GM20431 (cell line): ENCODE results near the gene TXNIP.

Source experiments
- in situ Hi-C: fragments of 300-500 bp; cut with MseI, MboI; formaldehyde crosslinking; loops from one replicate; pipeline ENCODE4 v1.15.0; 2020; ENCODE audit warnings: low sequenced_read_pairs; ENCODE audit not compliant: unreplicated experiment

The TXNIP gene

GRCh38 chr1:145967288-145967687 lies 29.1 kb downstream of the TXNIP start:
- in situ Hi-C loops = no loop called here

GRCh38 chr1:145965119-145965744 lies 31.1 kb downstream of the TXNIP start:
- in situ Hi-C loops = no loop called here

DNA sequence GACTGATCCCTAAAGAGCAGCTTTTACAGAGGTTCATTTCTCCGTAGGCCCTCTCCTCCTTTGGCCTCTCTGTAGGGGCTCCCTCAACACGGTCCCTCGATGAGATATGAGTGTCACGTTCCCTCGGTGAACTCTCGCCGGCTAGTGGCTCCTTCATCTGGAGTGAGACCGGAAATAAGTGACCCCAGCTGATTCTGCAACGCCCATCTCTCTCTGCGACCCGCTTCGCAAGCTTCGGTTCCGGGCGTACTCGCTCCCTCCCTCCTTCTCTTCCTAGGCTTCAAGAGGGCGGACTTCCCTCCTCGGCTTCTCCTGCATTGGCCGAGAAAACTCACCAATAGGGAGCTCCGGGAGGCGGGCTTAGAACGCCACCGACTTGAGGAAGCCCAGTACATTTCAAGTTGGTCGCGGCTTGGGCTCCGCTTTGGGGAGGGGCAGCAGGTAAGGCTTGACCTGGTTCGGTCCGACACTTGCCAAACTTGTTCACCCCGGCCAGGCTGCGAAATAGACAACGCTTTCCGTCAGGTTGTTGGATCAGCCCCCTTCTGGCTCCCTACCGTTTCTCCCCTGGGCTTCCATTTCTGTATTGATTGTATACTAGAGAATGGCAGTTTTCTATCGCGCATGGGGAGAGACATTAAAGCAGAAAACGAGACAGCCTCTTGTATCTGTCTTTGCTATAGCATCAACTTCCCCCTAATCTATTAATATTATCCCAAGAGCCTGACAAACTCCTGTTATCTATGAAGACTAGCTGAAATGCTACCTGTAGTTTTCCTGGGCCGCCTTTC lies 31.9 kb downstream of the TXNIP start, which contains the start of the genes ANKRD34A and POLR3GL:
TSS of gene ANKRD34A (minus strand) at position 248 of the 791 bp plus-strand sequence. CDS start 2,816 bp downstream, outside the sequence.
TSS of gene POLR3GL (plus strand) at position 363 of the 791 bp plus-strand sequence. CDS start 10,176 bp downstream, outside the sequence.
- in situ Hi-C loops = no loop called here

GRCh38 chr1:145963265-145964019 lies 32.9 kb downstream of the TXNIP start:
- in situ Hi-C loops = no loop called here

DNA sequence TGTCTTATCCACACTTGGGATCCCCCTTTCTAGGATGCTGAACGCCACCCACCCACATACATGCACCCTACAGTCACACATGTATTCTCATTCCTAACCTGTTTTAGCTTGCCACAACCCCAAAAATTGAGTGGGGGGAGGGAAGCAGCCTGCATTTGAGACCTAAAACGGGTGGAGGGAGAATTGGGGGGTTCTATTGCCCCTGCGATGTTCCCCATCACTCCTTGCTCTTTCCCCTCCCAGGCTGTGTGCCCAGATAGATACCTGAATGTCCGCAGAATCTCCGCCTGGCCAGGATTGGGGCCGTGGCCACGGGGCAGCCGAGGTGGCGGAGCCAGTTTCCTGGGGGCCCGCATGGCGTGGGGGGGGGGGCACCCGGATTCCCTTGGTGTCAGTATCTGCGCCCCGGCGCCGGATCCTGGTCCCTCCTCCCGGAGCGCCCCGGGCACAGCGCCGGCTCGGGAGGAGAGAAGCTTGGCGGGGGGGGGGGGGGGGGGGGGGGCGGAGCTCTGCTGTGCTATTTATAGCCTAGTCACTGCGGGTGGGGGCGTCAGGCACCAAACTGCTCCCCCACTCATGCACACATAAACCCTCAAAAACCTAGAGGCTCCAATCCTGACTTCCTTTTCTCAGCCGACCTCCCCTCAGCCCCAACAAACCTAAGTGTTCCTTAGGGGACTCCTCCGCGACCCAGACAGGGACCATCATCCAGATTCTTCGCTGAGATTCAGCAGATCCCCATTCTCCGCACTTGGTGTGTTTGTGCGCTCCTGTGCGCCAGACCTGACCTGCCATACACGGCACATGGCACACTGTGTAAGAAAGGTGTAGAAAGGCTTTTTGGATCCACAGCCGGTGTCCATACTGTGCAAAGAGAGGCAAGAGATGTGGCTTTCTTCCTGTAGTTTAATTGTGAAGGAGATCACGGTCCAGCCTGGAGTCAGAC lies 33.9 kb downstream of the TXNIP start:
- in situ Hi-C loops = no loop called here

DNA sequence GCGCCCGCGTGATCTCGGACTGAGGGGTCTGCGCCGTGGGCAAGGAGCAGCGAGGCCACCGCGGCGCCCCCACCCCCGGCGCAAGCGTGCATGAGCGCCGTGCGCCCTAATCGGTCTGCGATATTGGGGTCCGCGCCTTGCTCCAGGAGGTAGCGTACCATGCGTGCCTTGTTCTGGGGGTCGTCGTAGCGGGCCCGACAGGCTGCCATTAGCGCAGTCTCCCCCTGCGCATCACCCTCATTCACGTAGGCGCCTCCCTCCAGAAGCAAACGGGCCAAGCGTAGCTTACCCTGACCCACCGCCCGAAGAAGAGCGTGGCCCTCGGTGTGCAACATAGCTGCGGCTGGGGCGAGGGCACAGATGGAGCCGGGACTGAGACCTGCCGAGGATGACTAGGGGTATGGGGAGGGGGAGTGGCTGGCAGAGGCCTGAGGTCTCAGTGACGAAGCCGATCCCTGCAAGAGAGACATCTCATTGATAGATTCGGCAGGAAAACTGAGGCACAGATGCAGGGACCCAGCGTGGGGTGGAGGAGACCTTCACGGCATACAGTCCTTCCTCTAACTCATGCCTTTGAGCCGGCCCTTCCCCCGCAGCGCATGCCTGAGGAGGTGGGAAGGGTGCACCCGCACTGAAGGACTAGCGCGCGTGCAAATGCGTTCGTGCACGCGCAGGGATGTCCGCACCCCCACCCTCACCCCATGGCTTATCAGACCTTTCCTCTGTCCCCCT lies 34.8 kb downstream of the TXNIP start:
- in situ Hi-C loops = no loop called here

- in situ Hi-C loops = no loop called here
Measured at GRCh38 chr1:145961109-145961424, 35.3 kb downstream of the TXNIP start.

GRCh38 chr1:145960468-145961108 lies 35.8 kb downstream of the TXNIP start:
- in situ Hi-C loops = no loop called here

DNA sequence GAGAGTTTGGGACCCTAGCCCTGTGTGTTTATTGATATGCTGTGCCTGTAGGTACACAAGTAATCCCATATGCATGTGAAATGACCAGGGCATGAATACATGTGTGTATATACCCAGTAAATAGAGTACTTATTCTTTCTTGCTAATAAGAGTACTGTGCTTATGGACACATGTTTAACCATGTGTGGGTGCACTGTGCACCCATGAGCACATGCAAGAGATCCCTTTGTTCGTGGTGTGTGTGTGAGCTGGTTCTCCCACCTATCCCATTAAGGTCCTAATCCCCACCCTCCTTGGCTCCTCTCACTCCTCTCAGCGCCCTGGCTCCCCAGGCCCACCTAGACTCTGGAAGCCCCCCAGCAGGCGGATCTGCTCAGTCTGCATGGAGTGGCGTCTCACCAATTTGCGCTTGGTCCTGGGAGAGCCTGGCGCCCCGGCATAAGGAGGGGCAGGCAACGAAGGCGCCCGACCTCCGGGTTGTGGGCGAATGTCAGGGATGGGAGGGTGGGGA lies 36.4 kb downstream of the TXNIP start:
- in situ Hi-C loops = no loop called here

DNA sequence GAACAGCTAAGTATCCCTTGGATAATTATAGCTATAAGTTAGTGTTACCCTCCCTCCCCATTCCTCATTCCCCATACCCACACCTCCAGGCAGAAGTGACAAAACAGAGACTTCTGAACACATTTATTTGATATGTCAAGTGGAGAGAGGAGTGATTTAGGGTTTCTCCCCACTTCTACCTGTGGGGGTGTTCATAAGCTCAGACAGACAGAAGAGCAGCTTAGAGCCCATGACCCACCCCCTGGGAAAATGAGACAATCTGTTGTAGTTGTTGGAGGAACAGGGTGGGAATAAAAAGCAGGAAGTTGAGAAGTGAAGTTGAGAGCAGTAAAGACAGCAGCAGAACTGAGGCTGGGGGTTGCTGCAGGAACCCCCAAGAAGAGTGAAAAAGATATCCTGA lies 37.0 kb downstream of the TXNIP start:
- in situ Hi-C loops = no loop called here

- in situ Hi-C loops = no loop called here
Measured at GRCh38 chr1:145958734-145959133, 37.6 kb downstream of the TXNIP start.

DNA sequence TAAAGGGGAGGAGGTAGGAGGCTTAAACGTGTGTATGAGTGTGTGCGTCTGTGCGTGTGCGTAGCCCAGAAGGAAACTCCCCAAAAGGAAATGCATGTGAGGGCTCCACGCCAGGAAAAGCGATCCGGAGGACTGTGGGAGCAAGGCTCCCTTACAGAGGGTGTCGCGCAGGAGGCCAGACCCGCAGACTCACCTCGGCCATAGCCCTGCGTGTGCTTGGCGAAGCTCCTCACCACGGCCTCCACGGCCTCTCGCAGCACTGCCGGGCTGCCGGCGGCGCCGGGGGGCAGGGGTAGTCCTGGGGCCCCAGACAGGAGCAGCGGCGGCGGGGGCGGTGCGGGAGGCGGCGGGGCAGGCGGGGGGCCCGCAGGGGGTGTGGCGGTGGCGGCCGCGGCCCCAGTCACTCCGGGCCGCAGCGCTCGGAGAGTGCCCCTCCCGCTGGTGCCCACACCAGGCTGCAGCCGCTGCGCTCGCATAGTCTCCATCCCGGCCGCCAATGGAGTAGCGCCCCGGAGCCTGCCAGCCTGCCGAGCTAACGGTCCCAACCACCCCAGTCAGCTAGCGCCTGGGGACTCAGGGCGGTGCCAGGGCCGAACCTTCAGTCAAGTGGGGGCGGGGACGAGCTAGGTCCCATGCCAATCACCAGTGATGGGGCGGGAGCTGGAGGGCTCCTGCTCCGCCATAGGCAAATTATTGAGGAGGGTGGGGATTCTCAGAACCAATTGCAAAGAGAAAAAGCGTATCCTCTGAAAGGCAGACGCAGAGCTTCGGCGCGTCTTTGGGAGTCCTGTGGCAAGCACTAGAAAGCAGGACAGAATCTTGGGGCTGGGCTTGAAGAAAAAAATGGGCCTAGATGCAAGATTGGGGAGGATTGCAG lies 38.7 kb downstream of the TXNIP start, which contains the start of gene LIX1L:
TSS of gene LIX1L (minus strand) at position 575 of the 877 bp plus-strand sequence. CDS start at position 485, 90 bp downstream.
- in situ Hi-C loops = no loop called here

DNA sequence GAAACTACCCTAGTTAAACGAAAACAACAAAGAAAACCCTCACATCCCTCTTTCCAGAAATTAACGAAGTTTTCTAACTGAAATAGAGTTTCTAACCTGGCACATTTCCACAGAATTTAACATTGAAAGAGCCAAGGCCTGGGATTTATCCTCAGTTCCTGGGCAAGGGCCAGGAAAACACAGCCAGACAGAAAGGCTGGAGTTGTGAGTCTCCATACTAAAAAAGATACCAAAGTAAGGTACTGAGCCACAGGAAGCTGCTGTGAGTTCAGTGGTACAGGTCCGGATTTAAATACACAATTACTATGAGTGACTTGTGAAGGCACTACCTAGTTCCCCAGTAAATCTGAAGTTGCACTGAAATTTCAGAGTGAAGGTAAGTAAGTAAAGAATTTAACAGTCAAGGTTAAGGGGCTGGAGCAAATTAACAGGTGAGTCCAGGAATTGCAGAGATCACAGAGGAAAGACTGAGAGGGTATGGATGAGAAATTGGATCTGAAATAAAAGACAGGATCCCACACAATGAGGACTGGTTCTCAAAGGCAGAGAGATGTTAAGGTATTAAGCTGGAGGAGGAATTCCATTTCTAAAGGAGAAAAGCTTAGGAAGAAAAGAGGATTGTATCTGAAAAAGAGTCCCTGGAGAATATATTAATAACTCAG lies 39.5 kb downstream of the TXNIP start:
- in situ Hi-C loops = no loop called here

DNA sequence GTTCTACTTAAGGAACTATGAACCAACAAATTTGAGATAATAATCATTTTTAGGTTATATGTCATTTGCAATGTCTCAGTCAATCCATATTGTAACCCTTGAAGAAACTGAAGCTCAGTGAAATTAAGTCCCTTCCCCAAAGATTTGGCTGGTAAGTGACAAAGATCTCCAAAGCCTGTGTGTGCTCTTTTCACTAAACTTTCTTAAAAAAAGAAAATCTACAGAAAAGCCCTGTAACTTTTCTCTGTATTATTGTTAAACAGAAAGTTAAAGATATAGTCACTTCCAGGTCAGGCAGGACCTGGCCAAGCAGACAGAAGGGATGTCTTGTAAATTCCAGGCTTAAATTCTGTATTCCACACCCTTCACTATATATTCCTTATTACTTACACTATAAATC lies 40.0 kb downstream of the TXNIP start:
- in situ Hi-C loops = no loop called here

DNA sequence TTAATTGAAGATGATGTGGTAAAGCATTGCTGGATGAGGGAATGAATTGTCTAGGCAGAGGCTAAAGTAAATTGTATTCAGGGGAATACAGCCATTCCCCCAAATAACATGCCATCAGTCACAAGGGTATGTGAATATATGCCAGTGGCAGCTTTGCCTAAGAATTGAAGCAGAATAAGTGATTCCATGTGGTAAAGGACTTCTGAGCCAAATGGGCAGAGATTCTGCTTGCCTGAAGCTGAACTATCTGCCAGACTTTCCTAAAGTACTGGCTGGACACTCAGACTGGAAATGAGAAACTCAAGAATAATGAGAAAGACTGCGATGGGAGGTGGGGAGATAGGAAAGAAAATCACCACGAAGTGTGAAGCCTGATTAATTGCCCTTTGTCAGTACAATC lies 40.9 kb downstream of the TXNIP start:
- in situ Hi-C loops = no loop called here

DNA sequence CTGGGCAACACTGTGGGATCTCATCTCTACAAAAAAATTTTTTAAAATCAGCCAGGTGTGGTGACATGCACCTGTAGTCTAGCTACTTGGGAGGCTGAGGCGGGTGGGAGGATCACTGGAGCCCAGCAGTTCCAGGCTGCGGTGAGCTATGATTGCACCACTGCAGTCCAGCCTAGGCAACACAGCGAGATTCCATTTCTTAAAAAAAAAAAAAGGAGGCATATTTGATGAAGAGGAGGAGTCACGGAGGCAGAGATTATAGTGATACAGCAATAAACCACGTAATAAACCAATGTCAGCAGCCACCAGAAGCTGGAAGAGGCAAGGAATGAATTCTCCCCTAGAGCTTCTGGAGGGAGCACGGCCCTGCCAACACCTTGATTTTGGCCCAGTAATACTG lies 42.5 kb downstream of the TXNIP start:
- in situ Hi-C loops = no loop called here

- in situ Hi-C loops = no loop called here
Measured at GRCh38 chr1:145952903-145953302, 43.5 kb downstream of the TXNIP start.
